BLaER1 (cell line): ENCODE data around the gene PMF1.

Experiments used
- H3K27ac ChIP-seq: shearing (Covaris generic); formaldehyde crosslinking; 2 replicates; pipeline ENCODE4 v1.8.1; 2022
- H3K27me3 ChIP-seq: shearing (Covaris generic); formaldehyde crosslinking; 2 replicates; pipeline ENCODE4 v1.8.1; 2022
- H3K36me3 ChIP-seq: shearing (Covaris generic); formaldehyde crosslinking; 2 replicates; pipeline ENCODE4 v1.8.1; 2022
- H3K4me1 ChIP-seq: shearing (Covaris generic); formaldehyde crosslinking; 2 replicates; pipeline ENCODE4 v1.8.1; 2022
- H3K4me2 ChIP-seq: shearing (Covaris generic); formaldehyde crosslinking; 2 replicates; pipeline ENCODE4 v1.8.1; 2022
- H3K4me3 ChIP-seq: shearing (Covaris generic); formaldehyde crosslinking; 2 replicates; pipeline ENCODE4 v1.8.1; 2022
- H3K9ac ChIP-seq: shearing (Covaris generic); formaldehyde crosslinking; 2 replicates; pipeline ENCODE4 v1.8.1; 2022
- H3K9me3 ChIP-seq: shearing (Covaris generic); formaldehyde crosslinking; 2 replicates; pipeline ENCODE4 v1.8.1; 2022
- H4K20me1 ChIP-seq: shearing (Covaris generic); formaldehyde crosslinking; 2 replicates; pipeline ENCODE4 v1.8.1; 2022
- Cebpa-rat ChIP-seq: shearing (Covaris generic); IDR thresholded peaks from 2 replicates; pipeline ENCODE4 v1.8.1; 2022

The PMF1 gene

GRCh38 chr1:156212833-156213643 is at the start of gene PMF1:
PMF1 (plus strand) TSS chr1:156213007; CDS start chr1:156213016, 9 bp downstream.
- H3K36me3 ChIP-seq: peaks cover 65% of the 10 kb centered on the region
- H3K9me3 ChIP-seq: peaks cover 3% of the 10 kb centered on the region; the same call in 1 of the 2 replicates
- no peaks in the 10 kb centered on the region for H3K27me3 ChIP-seq
- no peak for TF ChIP-seq Cebpa-rat
- H3K4me3 ChIP-seq: peak within 1 kb of the TSS; percentile 83
- H3K9ac ChIP-seq: peak within 1 kb of the TSS; percentile 99
- peak within 1 kb of the TSS; percentile 96 for H3K4me2 ChIP-seq
- H3K27ac ChIP-seq: peak within 1 kb of the TSS; percentile 97
- H3K4me1 ChIP-seq: peaks cover 29% of the 10 kb centered on the region
- 0 out of 2 replicates have a peak, but pooled peaks cover 6% of the 10 kb centered on the region for H4K20me1 ChIP-seq

- TF ChIP-seq Cebpa-rat: no peak
- H3K9me3 ChIP-seq: peaks cover 13% of the 10 kb centered on the region; the same call in 1 of the 2 replicates
- H4K20me1 ChIP-seq: no peaks in the 10 kb centered on the region
- peaks cover 19% of the 10 kb centered on the region for H3K4me1 ChIP-seq
- no peak overlapping the region for H3K4me2 ChIP-seq
- H3K36me3 ChIP-seq: peaks cover 21% of the 10 kb centered on the region; the same call in 1 of the 2 replicates
- H3K4me3 ChIP-seq: no peak overlapping the region
- H3K27me3 ChIP-seq: 0 out of 2 replicates have a peak, but pooled peaks cover 5% of the 10 kb centered on the region
- H3K9ac ChIP-seq: no peak overlapping the region
- H3K27ac ChIP-seq: no peak overlapping the region
Observed at GRCh38 chr1:156163712-156164111, 49.1 kb upstream of the PMF1 start.

- H3K4me2 ChIP-seq: no peak overlapping the region
- H3K27me3 ChIP-seq: 0 out of 2 replicates have a peak, but pooled peaks cover 5% of the 10 kb centered on the region
- H3K4me3 ChIP-seq: no peak overlapping the region
- H3K4me1 ChIP-seq: peaks cover 17% of the 10 kb centered on the region
- H4K20me1 ChIP-seq: no peaks in the 10 kb centered on the region
- no peak overlapping the region for H3K9ac ChIP-seq
- no peak overlapping the region for H3K27ac ChIP-seq
- H3K9me3 ChIP-seq: peaks cover 13% of the 10 kb centered on the region; the same call in 1 of the 2 replicates
- no peak for TF ChIP-seq Cebpa-rat
- H3K36me3 ChIP-seq: peaks cover 21% of the 10 kb centered on the region; the same call in 1 of the 2 replicates
Observed at GRCh38 chr1:156164125-156164831, 48.5 kb upstream of the PMF1 start.

GRCh38 chr1:156165083-156165482 is 47.7 kb upstream of the PMF1 start:
- Histone ChIP-seq H3K9me3 (peaks cover 13% of the 10 kb centered on the region; the same call in 1 of the 2 replicates), H4K20me1 (no peaks in the 10 kb centered on the region), H3K36me3 (peaks cover 21% of the 10 kb centered on the region; the same call in 1 of the 2 replicates), H3K4me3 (no peak overlapping the region), H3K4me2 (no peak overlapping the region), H3K9ac (no peak overlapping the region), H3K27me3 (0 out of 2 replicates have a peak, but pooled peaks cover 5% of the 10 kb centered on the region), H3K27ac (no peak overlapping the region), H3K4me1 (peaks cover 14% of the 10 kb centered on the region)
- TF ChIP-seq Cebpa-rat: no peak

- H3K27ac ChIP-seq: no peak overlapping the region
- no peak overlapping the region for H3K4me3 ChIP-seq
- H3K27me3 ChIP-seq: no peaks in the 10 kb centered on the region
- no peak overlapping the region for H3K9ac ChIP-seq
- H3K36me3 ChIP-seq: peaks cover 22% of the 10 kb centered on the region; the same call in 1 of the 2 replicates
- H3K9me3 ChIP-seq: peaks cover 13% of the 10 kb centered on the region; the same call in 1 of the 2 replicates
- H4K20me1 ChIP-seq: no peaks in the 10 kb centered on the region
- H3K4me2 ChIP-seq: no peak overlapping the region
- no peak for TF ChIP-seq Cebpa-rat
- no peaks in the 10 kb centered on the region for H3K4me1 ChIP-seq
Observed at GRCh38 chr1:156167536-156167935, 45.3 kb upstream of the PMF1 start.

- Histone ChIP-seq H3K9ac (no peak overlapping the region), H3K9me3 (no peaks in the 10 kb centered on the region), H3K4me3 (no peak overlapping the region), H3K4me1 (peaks cover 6% of the 10 kb centered on the region), H3K27me3 (no peaks in the 10 kb centered on the region), H4K20me1 (no peaks in the 10 kb centered on the region), H3K36me3 (peaks cover 43% of the 10 kb centered on the region; the same call in 1 of the 2 replicates), H3K4me2 (peak overlapping the region; percentile 13), H3K27ac (no peak overlapping the region)
- no peak for TF ChIP-seq Cebpa-rat
Observed at GRCh38 chr1:156172696-156173470, 39.9 kb upstream of the PMF1 start.

- H4K20me1 ChIP-seq: no peaks in the 10 kb centered on the region
- TF ChIP-seq Cebpa-rat: no peak
- H3K9ac ChIP-seq: no peak overlapping the region
- no peaks in the 10 kb centered on the region for H3K27me3 ChIP-seq
- no peaks in the 10 kb centered on the region for H3K9me3 ChIP-seq
- peaks cover 6% of the 10 kb centered on the region for H3K4me1 ChIP-seq
- H3K36me3 ChIP-seq: peaks cover 43% of the 10 kb centered on the region; the same call in 1 of the 2 replicates
- no peak overlapping the region for H3K4me3 ChIP-seq
- H3K4me2 ChIP-seq: no peak overlapping the region
- no peak overlapping the region for H3K27ac ChIP-seq
Observed at GRCh38 chr1:156176610-156177210, 36.1 kb upstream of the PMF1 start.

GRCh38 chr1:156177919-156178654 is 34.7 kb upstream of the PMF1 start:
- H3K9ac ChIP-seq: no peak overlapping the region
- H3K9me3 ChIP-seq: no peaks in the 10 kb centered on the region
- H3K4me3 ChIP-seq: no peak overlapping the region
- H3K4me2 ChIP-seq: no peak overlapping the region
- H3K36me3 ChIP-seq: peaks cover 36% of the 10 kb centered on the region; the same call in 1 of the 2 replicates
- peaks cover 11% of the 10 kb centered on the region for H3K4me1 ChIP-seq
- no peaks in the 10 kb centered on the region for H3K27me3 ChIP-seq
- no peaks in the 10 kb centered on the region for H4K20me1 ChIP-seq
- H3K27ac ChIP-seq: no peak overlapping the region
- no peak for TF ChIP-seq Cebpa-rat
